Measurements from ENCODE around the gene BAIAP2L1.
A peak's percentile ranks its signal among the peaks of the same experiment; 100 is the strongest.

BAIAP2L1 gene

DNA sequence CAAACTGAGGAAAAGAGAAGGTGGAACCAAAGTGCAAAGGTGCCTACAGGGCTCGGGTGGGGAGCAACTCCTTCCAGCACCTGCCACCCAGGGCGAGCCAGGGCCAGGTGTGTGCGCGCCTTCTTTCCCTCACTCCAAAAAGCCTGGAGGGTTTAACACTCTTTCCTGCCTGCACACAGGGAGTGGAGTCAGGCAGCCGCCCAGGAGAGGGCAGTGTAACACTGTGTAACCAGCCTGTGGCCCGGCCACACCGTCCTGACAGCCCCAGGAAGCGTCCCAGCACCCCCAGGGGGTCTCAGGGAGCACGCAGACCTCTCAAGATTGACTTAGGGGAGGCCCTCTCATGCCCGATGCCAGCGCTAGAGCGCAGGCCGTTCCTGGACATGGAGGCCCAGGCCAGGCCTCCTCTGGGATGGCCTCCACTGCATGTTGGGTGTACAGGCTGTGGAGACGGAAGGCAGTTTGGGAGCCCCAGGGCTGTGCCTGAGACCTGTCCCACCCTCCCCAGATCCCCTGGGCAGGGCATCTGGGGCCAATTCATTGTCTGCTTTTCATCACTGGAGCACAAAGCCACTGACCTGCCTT is 106.0 kb downstream of the BAIAP2L1 start:
- peak; percentile 63 for TF ChIP-seq CTCF (conservative IDR thresholded peaks at IDR 0.05; ENCODE audit: control insufficient read depth, insufficient read depth, low read depth, low read length)
- DNase-seq (ENCODE audit: low read depth) = peak; percentile 46
- H3K4me3 ChIP-seq (ENCODE audit: control insufficient read depth, low read depth, low read length) = no peak overlapping the region

DNA sequence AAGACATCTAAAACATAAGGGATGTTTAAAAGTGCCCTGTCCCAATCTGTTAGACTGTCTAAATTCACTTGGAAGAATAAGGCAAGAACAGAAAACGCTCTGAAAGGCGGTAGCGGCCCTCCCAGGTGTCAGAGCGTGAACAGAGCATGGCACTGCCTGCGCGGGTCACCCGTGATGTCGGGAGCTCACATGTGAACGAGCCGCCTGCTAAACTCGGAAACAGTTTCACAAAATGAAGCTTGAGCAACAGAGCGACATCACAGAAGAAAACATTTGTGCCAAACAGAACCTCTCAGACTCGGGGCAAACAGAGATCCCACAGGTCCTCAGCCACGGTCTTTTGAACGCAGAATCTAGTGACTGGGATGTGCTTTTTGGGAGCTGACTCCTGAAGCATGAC is 106.6 kb downstream of the BAIAP2L1 start:
- no peak overlapping the region for H3K4me3 ChIP-seq (ENCODE audit: control insufficient read depth, low read depth, low read length)
- no peak for DNase-seq (ENCODE audit: low read depth)

GRCh38 chr7:98293746-98294145 is 107.1 kb downstream of the BAIAP2L1 start:
- H3K4me3 ChIP-seq (ENCODE audit: control insufficient read depth, low read depth, low read length) = no peak overlapping the region
- TF ChIP-seq CTCF (conservative IDR thresholded peaks at IDR 0.05; ENCODE audit: control insufficient read depth, insufficient read depth, low read depth, low read length) = no peak
- no peak for DNase-seq (ENCODE audit: low read depth)

More for the DNA sequence above, 106.6 kb downstream of the BAIAP2L1 start:
- no peak for TF ChIP-seq CTCF (conservative IDR thresholded peaks at IDR 0.05; ENCODE audit: control insufficient read depth, insufficient read depth, low read depth, low read length)

GRCh38 chr7:98293265-98293664 is 107.6 kb downstream of the BAIAP2L1 start:
- TF ChIP-seq CTCF (conservative IDR thresholded peaks at IDR 0.05; ENCODE audit: control insufficient read depth, insufficient read depth, low read depth, low read length) = no peak
- H3K4me3 ChIP-seq (ENCODE audit: control insufficient read depth, low read depth, low read length) = no peak overlapping the region
- DNase-seq (ENCODE audit: low read depth) = no peak

- no peak overlapping the region for H3K4me3 ChIP-seq (ENCODE audit: control insufficient read depth, low read depth, low read length)
- DNase-seq (ENCODE audit: low read depth) = no peak
- TF ChIP-seq CTCF (conservative IDR thresholded peaks at IDR 0.05; ENCODE audit: control insufficient read depth, insufficient read depth, low read depth, low read length) = no peak
Observed at GRCh38 chr7:98291717-98292116, 109.2 kb downstream of the BAIAP2L1 start.

DNA sequence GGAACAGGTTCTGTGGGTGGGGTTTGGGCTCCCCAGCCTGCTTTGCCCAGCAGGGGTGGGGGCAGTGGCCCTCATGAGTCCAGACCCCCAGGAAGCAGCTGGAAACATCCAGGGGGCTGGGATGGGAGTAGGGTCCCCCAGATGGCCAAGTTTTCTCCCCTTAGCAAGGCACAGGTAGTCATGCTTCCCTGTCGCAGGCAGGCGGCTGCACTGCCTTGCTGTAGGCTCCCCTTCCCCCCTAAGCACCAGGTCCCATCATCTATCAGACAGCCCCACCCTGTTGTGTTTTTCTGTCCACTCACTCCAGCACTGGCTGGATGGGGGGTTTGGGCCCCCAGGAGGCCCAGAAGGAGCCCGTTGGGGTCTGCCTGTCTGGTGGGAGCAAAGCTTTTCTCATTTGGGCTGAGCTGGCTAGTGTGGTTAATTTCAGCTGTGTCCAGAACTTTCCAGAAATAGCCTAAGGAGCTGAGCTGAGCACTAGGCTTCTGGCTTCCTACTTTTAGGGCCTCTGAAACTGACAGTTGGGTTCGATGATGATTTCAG is 111.5 kb downstream of the BAIAP2L1 start:
- no peak for TF ChIP-seq CTCF (conservative IDR thresholded peaks at IDR 0.05; ENCODE audit: control insufficient read depth, insufficient read depth, low read depth, low read length)
- H3K4me3 ChIP-seq (ENCODE audit: control insufficient read depth, low read depth, low read length) = no peak overlapping the region
- no peak for DNase-seq (ENCODE audit: low read depth)

Measured in fibroblast of mammary gland (primary cell).